Coronary artery (tissue), 2 donors: ENCODE measurements around the gene JARID2.

Source experiments
- DNase-seq: peaks from one replicate; pipeline ENCODE4 v3.0.0-alpha.2; 2017; ENCODE audit warnings: low spot score
- H3K27ac ChIP-seq, 2 donors: fragments of 200-600 bp; sonication (generic); one replicate each; pipeline ENCODE4 v1.5.1; 2016 to 2019
- H3K4me3 ChIP-seq: fragments of 200-600 bp; sonication (generic); 2 replicates; pipeline ENCODE4 v1.5.1; 2016; ENCODE audit warnings: mild to moderate bottlenecking, moderate library complexity
- CTCF ChIP-seq: fragments of 200-600 bp; sonication (generic); IDR thresholded peaks from one replicate; pipeline ENCODE4 v1.5.1; 2019; ENCODE audit warnings: antibody characterized with exemption

The JARID2 gene

DNA sequence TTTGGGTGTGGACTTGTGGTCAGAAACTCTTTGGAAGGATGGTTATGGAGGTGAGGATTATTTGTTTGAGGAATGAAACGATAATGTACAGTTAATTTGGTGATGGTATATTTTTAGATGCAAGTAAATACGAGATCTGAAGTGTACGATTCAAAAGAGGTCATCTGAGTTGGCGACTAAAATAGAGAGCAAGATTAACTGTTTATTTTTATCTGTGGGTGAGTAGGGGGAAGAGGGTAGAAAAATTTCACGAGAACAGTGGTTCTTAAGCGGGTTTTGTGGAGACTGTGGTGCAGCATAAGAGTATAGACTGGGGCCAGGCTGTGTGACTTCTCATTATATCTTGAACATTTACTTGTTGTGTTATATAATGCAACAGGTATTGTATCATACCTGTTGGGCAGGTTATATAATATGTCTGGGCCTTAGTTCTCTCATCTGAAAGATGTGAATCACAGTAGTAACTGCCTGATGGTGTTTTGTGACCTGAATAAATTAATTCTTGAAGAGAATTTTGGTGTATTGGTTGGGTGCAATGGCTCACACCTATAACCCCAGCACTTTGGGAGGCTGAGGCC, 171.2 kb downstream of the JARID2 start:
- no peak for DNase-seq
- TF ChIP-seq CTCF, result no peak
- Histone ChIP-seq H3K4me3 (no peak overlapping the region), H3K27ac (no peak overlapping the region)

- Histone ChIP-seq H3K4me3 (no peak overlapping the region), H3K27ac (no peak overlapping the region)
- TF ChIP-seq CTCF, result no peak
- DNase-seq, result no peak
Measured at GRCh38 chr6:15417811-15418210, 171.9 kb downstream of the JARID2 start.

- TF ChIP-seq CTCF, result no peak
- Histone ChIP-seq H3K27ac (no peak overlapping the region), H3K4me3 (no peak overlapping the region)
- no peak for DNase-seq
Measured at GRCh38 chr6:15419493-15419892, 173.6 kb downstream of the JARID2 start.

GRCh38 chr6:15420959-15421438, 175.1 kb downstream of the JARID2 start:
- no peak for TF ChIP-seq CTCF
- no peak overlapping the region for H3K27ac ChIP-seq
- no peak for DNase-seq
- no peak overlapping the region for H3K4me3 ChIP-seq

DNA sequence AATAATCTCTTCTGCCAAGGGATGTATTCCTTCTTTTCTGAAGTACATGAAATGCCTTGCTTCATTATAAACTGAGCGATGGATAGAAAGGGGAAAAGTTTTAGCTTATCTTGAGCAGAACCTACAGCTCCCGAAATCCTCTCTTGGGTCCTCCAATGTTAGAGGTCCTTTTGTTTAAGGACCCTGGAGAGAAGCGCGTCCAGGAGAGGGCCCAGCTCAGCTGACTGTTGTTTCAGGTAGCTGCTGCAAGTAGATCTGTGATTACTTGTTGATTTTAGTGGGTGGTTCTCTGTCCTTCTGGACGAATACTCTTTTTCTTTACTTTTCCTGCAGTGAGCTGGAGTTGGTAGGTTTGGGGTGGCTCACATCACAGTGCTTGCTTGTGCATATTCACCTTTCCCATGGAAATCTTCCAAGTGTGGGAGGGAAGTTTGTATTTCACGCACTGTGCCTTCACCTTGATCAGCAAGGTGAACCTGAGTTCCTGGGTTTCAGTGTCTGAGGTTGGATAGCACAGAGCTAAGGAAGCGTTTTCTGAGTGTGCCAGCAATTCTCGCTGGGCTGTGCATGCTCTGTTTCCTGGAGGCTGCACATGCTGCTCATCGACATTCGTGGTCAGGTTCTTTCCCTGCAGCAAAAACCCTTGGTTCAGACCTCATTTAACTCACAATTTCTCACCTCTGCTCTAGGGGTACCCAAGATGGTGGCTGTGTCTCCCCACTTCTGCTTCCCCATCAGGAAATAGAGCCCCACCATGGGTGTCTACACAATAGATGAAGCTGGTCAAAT, 176.3 kb downstream of the JARID2 start:
- H3K27ac ChIP-seq, result no peak overlapping the region
- no peak overlapping the region for H3K4me3 ChIP-seq
- TF ChIP-seq CTCF, result no peak
- DNase-seq, result no peak

GRCh38 chr6:15423286-15423993, 177.6 kb downstream of the JARID2 start:
- DNase-seq, result no peak
- H3K4me3 ChIP-seq, result no peak overlapping the region
- TF ChIP-seq CTCF, result no peak
- no peak overlapping the region for H3K27ac ChIP-seq
